NCI-H82 (cell line): ENCODE results near the gene GABARAP.

Experiments
- DNase-seq: peaks from one replicate; lab custom pipeline; 2025; lab: John Stamatoyannopoulos, UW

GABARAP gene

DNA sequence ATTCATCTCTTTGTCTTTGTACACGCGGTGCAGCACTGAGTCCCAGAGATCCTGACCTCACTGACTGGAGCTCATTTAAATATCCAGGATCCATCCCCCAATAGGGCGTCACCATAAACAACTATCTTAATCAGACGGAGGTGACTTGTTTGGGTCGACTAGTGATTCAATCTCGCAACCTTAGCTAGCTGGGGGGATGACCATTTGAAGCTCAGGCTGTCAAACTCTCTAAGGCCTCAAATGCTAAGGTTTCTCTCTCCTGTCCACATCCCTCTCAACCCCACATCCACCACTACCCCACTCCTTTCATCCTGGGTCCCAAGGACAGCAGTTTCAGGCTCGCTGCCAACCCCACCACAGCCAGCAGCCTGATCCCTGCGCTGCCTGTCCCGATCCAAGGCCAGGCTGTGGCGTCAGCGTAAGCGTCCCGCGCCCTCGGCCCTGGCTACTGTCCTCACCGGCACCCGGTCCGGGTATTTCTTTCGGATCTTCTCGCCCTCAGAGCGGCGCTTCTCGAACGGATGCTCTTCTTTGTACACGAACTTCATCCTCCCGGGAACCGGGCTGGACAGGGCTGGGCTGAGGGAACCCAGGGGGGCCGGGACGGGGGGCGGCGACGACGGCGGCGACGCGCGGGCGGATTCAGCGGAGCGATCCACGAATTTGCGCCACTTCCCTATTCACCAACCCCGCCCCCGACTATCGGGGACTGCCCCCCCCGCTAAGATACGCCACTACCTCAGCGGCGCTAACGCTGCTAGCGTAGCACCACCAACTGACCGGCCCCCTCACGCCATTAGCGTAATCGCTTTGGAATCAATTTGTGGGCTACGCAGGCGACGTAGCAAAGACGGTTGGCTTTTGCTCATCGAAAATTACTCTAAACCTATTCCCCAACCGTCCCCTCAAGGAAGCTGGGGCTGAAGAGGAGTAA is at the start of gene GABARAP:
TSS of gene GABARAP (minus strand) at position 667 of the 934 bp plus-strand sequence. CDS start at position 548, 119 bp downstream.
- peak; percentile 98 for DNase-seq

GRCh38 chr17:7290685-7291084 is 48.4 kb upstream of the GABARAP start:
- no peak for DNase-seq

- no peak for DNase-seq
Observed at GRCh38 chr17:7290166-7290565, 47.9 kb upstream of the GABARAP start.

DNA sequence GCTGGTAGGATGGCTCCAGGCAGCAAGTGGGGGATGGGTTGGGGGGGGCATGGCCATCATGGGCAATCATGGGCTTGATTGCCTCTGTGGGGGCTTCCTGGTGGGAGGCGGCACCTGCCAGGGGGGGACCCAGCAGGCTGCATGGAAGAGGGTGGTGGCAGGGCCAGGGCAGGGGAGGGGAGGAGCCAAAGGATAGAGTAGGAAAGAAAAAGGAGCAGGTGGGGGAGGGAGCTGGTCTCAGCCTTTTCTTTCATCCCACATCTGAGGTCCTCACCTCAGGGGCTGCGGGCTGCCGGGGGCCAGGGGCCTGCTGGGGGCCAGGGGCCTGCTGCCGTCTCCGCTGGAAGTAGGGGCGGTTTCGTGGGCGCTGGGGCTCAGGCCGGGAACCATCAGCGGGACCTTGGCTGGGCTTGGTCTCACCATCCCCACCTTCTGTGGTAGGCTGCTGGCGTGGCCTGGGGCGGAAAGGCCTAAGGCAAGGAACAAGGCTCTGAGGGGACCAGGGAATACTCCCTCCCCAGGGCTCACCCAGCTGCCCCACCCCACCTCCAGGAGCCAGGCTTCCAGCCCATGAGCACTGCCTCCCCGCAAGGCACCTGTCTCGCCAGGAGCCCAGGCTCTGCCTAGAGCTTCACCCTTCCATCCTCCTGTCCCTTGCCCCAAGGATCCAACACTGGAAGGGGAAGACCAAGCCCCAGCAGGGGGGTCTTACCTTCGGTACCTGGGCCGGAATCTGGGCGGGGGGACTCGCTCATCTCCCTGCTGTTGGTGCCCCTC is 47.2 kb upstream of the GABARAP start:
- no peak for DNase-seq

DNA sequence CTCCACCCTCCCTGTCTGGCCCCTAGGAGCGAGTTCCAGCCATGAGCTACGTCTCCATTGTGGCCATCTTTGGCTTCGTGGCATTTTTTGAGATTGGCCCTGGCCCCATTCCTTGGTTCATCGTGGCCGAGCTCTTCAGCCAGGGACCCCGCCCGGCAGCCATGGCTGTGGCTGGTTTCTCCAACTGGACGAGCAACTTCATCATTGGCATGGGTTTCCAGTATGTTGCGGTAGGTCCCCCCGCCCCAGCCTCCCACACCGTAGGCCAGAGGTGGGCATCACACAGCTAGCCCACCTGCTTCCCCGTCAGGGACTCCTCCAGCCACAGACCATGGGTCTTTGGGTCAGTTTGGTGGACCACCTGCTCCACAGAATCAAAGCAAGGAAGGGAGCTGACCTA is 43.4 kb upstream of the GABARAP start:
- no peak for DNase-seq

GRCh38 chr17:7284911-7285310 is 42.7 kb upstream of the GABARAP start:
- DNase-seq, result no peak

DNA sequence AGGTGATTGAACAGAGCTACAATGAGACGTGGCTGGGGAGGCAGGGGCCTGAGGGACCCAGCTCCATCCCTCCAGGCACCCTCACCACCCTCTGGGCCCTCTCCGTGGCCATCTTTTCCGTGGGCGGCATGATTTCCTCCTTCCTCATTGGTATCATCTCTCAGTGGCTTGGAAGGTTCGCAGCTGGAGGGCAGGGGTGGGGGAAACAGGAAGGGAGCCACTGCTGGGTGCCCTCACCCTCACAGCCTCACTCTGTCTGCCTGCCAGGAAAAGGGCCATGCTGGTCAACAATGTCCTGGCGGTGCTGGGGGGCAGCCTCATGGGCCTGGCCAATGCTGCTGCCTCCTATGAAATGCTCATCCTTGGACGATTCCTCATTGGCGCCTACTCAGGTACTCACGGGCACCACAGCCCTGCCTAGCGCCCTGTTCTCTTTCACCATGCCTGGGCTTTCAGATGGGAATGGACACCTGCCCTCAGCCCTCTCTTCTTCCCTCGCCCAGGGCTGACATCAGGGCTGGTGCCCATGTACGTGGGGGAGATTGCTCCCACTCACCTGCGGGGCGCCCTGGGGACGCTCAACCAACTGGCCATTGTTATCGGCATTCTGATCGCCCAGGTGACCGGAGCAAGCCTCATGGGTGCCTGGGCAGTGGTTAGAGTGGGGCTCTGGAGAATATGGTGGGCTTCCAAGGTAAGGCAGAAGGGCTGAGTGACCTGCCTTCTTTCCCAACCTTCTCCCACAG is 41.4 kb upstream of the GABARAP start:
- DNase-seq, result no peak

DNA sequence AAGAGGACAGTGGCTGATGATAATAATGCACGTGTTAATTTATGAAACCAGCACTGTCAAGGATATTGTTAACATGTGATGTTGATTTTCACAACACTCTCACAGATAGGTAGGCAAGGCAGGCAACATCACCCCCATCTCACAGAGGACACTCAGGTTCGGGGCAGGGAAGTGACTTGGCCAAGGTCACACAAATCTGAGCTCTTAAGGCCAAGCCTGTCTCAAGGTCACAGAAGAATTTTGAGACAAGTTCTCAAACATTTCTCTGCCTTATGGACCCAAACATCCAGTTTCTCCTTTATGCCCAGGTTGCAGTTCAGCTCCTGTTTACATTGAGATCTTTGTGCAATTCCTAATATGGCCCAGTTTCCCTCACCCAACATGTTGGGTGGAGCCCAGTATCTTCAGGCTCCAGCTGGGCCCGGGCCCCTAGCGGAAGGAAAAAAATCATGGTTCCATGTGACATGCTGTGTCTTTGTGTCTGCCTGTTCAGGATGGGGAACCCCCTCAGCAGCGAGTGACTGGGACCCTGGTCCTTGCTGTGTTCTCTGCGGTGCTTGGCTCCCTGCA is 40.6 kb upstream of the GABARAP start:
- no peak for DNase-seq

DNA sequence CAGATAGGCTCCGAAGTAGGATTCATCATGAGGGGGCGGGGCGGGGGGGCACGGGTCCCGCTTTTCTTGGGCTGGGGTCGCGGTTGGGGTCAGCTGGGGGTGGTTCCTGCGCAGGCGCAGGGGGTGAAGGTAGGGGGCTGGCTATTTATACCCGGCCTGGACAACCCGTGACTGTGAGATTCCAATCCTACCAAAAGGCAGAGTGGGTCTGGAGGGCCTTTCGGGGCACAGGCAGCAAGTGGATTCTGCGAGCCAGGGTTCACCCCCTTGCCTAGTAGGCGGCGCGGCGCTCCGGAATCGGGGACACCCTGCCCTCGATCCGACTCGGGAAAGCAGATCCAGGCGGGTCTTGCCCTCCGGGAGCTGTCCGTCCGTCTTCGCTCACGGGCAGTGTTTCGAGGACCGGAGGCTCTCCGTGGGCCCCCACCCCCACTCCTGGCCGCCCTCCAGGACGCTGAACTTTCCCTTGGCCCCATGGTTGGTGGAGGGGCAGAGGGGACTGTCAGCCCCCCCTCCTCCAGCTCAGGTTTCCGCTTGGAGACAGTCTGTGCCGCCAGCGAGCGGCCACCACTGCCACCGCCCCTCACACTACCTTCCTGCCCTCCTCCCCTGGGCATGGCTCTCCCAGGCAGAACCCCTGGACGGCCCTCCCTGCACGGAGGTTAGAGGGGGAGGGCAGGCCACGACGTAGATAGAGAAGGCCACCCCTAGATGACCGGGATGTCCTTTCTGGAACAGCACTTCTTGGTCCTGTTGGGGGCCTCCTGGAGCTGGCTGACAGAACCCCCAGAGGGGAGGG is 39.9 kb upstream of the GABARAP start:
- peak; percentile 63 for DNase-seq

- peak; percentile 100 for DNase-seq
Observed at GRCh38 chr17:7281074-7281952, 39.1 kb upstream of the GABARAP start, which contains the start of gene SLC2A4. Gene SLC2A4 (plus strand): TSS chr17:7281718. CDS start chr17:7281935, 217 bp downstream.

- DNase-seq, result peak; percentile 95
Observed at GRCh38 chr17:7280519-7281073, 38.3 kb upstream of the GABARAP start.

- no peak for DNase-seq
Observed at GRCh38 chr17:7279448-7279847, 37.2 kb upstream of the GABARAP start.

- DNase-seq, result no peak
Observed at GRCh38 chr17:7266784-7267183, 24.5 kb upstream of the GABARAP start.

GRCh38 chr17:7263801-7264078 is 21.5 kb upstream of the GABARAP start:
- DNase-seq, result peak; percentile 55

DNA sequence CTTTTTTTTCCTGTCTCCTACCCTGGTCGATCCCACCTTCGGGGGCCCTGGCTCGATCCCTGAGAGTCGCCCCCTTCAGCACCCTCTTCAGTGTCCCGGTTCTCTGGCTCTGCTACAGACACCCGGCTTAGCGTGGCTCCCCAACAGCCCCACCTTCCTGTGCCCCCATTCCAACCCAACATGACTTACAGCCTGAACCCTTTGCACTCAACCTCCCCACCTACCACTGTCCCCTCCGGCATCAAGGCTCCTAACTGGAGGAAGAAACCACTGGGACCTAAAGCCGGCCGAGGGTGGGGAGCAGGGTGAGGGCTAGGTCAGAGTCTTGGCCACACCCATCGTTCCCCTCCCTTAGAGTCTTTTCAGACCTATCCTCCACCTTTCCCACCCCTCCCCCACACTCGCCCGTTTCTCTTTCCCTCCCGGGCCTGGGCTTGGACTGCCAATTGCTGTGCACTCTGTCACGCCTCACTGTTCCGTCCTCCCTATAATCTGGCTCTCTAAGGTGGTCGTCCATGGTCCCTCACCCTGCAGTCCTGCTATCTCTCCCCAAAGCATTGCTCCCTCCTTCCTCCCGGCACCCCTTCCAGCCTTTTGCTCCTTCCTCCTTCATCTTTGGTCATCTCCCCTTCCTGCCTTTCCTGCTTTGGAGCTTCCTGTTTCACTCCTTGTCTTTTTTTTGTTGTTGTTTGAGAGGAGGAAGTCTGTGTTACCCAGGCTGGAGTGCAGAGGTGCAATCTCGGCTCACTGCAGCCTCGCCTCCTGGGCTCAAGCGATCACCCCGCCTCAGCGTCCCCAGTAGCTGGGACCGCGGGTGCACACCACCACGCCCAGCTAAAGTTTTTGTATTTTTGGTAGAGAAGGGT is 20.9 kb upstream of the GABARAP start:
- DNase-seq, result peak; percentile 68

GRCh38 chr17:7262192-7262934 is 20.1 kb upstream of the GABARAP start, which contains the start of gene CLDN7:
Gene CLDN7 (minus strand): TSS chr17:7262478. CDS start chr17:7262043, 435 bp downstream.
- no peak for DNase-seq

DNA sequence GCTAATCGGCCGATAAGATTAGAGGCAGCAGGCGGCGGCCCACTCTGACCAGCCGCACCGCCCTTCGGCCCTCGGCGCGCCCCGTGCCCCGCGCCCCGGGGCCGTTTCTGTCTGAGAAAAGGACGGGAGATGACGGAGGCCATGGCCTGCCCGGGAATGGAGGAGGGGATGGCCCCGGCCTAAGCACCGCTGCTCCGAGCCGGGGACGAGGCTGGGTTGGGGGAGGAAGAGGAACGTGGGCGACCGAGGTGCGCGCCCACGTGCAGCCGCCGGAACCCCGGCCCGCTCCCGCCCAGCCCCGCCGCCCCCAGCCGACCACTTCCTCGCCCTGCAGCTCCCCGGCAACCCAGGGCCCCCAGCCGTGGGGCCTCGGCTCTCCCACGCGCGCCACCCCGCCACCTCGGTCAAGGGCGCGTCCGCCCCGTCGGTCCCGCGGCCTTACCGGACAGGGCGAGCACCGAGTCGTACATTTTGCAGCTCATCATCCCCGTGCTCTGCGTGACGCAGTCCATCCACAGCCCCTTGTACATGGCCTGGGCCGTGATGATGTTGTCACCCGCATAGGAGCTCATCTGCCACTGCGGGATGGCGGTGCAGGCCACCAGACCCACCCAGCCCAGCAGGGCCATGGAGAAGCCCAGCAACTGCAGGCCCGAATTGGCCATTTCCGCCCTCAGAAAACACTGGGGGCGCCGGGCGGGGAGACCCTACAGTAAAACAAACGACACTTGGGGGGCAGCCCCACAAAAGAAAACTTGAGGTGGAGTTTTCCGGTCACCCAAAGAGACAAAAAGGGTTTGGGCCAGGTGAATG is 19.3 kb upstream of the GABARAP start:
- DNase-seq, result no peak
